ENCODE data around the gene NMNAT2.

The NMNAT2 gene

DNA sequence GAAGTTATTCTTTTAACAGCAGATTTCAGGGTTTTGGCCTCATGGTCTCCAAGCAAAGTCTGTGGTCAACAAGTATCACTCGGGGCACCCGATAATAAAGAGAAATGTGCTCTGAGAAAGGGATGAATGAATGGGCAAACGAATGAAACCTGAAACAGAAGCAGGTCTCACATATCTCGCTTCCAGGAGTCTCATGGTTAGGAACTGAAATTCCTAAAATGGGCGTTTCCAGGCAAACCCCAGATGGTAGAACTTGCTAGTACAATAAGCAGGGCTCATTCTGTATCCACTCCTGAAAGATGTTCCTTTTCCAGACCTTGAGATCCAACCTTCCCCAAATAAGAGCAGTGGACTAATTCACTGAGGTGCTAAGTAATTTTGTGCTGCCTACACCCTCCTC is 144.9 kb downstream of the NMNAT2 start:
- intact Hi-C loops (cut with DNase I) = no loop called here

DNA sequence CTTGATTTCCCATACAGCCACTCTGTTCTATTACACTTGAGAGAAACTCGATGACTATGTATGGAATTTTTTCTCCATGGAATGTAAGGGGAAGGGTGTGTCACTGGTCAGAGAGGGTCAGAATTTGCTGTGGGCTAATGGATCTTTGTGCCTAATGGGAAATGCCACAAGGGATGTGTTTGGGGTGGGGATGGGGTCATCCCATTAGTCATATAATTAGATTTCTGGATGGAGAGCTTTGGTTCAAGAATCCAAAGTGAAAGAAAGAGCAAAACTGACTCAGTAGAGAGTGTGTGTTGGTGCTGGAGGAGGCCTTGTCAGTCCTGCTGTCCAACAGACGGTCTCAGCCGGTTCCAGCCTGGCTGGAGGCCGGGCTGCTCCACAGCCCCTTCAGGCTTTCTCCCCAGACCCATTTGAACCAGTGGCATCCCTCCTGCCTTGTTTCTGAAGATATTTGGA is 145.8 kb downstream of the NMNAT2 start:
- intact Hi-C loops (cut with DNase I) = no loop called here
- DNase-seq = no peak

More for the DNA sequence above, 144.9 kb downstream of the NMNAT2 start:
- DNase-seq = no peak

DNA sequence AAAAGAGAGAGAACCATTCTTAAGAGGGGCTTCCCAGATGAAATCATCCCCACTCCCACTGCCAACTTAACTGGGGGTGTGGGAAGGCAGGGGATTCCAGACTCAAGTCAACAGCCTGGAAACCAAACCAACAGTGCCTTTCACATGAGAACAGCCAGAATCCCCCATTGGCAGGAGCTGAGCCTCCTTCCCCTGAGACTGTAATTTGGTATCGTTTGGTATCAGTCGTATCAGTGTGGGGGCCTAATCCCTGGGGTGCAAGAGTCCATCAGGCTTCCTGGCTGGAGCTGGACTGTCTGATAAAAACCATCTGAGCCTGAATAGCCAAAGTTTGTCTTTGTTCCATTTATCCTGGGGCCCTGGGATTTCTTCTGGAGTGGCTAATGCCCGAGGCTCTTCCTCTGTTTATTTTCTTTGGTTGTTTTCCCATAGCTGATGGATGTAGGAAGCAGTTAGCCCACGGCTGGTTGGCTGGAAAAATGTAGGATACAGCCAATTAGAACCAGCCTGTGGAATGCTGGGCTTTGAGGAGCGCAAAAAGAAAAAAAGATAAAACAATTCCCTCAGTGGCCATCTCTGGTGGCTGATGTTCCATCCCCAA is 147.5 kb downstream of the NMNAT2 start:
- intact Hi-C loops (cut with DNase I) = no loop called here
- DNase-seq = no peak

DNA sequence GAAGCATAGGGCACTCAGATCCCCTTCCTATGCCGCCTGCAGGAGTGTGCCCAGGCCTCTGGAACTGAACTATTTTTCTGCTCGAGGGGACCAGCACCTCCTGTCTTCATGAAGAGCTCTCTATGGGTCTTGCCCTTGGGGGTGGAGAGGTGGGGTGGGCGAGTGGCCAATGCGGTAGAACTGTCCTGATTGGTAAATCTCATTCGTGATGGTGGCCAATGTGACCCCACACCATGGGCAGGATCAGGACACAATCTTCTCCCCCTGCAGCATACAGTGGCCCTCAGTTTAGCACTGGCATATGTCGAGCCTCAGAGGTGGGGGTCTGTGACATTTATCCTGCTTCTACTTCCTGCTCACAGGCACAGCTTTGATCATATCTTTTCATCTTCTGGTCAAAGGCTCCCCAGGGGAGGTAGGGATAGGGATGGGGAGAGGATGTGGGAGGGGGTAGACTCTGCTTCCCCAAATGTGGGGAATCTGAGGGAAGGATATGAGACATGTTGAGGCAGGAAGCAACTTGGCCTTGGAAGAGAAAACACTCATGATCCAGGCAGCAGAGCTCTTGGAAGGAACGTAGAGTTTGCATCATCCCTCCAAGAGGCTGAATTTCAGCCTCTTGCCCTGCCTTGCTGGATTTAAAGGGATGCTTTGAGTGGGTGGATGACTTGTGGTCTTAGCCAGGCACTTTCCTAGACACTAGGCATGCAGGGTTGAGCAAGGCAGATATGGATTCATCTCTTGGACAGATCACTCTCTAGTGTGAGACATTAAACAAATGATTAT is 150.3 kb downstream of the NMNAT2 start:
- intact Hi-C loops (cut with DNase I) = no loop called here
- DNase-seq = no peak

DNA sequence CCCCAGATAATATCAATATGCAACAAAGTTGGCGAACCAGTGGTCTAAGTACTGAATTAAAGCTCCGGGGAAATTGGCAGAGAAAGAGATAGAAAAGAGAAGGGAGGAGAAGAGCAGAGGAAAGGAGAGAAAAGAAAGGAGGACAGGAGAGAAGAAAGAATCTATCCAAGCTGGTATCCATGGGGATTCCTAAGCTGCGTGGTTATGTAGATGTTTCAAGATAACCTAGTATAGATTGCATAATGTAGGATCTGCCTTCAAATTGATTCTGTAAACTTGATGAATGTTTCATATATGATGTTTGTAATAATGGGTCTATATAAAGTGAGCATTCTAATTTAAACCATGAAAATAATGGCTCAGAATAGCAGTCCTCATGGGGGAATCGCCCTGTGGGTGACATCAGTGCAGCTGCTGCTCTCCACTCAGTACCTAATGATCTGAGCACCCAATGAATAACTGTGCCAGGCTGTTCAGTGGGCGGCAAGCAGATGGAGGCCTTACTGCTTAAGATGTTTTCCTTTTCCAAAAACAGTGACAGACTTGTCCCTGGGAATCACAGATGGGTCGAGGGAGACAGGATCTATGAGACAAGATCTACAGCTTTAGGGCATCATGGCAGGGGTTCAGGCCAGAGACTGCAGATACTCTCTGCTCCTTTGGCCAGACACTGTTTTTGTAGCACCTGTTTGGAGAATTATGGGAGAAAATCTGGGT is 154.1 kb downstream of the NMNAT2 start:
- peak in 1 of 10 donors; percentile 31 for DNase-seq
- intact Hi-C loops (cut with DNase I) = no loop called here

DNA sequence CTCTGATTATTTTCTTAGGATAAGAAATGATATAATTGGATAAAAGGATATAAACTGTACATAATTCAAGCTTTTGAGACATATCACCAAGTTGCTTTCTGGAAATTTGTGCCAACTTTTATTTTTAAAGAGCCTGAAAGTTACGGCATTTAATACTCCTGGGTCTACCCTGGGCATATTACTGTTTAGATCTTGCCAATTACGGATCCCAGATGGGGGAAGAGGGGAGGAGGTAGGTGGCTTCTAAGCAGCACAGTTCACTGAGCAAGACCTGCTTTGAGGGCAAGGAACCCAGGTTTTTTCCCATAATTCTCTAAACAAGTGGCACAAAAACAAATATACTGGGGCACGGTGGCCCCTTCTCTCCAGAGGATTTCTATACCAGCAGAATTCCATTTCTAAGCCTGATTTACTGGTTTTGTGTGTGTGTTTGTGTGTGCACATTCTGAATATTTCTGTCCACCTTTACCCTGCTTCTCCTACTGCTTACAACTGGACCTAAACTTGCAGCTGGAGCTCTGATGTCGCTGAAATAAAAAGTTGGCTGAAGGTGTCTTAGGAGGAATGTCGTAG is 155.5 kb downstream of the NMNAT2 start:
- no peak for DNase-seq
- intact Hi-C loops (cut with DNase I) = no loop called here

DNA sequence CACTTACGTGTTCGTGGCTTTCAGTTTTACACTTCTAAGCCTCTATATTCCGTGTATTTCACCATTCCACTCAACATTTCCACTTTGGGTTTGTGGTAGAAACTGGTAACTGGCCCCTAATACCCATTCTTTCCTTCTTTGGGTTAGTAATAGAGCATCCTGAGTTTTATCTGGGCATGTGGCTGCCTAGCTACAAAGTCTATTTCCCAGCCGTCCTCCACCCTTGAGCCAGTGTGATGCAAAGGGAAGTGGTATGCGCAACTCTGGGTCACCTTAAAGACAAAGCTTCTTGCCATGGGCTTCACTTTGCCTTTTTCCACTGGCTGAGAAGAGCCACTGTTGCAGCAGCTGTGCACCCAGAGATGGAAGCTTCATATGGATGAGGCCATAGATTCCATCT is 158.3 kb downstream of the NMNAT2 start:
- no peak for DNase-seq
- intact Hi-C loops (cut with DNase I) = no loop called here

DNA sequence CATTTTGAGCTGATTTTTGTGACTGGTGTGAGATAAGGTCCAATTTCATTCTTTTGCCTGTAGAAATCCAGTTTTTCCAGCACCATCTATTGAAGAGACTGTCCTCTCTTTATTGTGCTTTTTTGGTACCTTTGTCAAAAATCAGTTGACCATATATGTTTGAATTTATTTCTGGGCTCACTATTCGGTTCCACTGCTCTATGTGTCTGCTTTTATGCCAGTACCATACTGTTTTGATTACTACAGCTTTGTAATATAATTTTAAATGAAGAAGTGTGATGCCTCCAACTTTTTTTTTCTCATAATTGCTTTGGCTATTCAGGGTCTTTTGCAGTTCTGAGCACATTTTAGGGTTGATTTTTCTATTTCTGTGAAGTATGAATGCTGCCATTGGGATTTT is 163.1 kb downstream of the NMNAT2 start:
- intact Hi-C loops (cut with DNase I) = no loop called here
- DNase-seq = no peak

DNA sequence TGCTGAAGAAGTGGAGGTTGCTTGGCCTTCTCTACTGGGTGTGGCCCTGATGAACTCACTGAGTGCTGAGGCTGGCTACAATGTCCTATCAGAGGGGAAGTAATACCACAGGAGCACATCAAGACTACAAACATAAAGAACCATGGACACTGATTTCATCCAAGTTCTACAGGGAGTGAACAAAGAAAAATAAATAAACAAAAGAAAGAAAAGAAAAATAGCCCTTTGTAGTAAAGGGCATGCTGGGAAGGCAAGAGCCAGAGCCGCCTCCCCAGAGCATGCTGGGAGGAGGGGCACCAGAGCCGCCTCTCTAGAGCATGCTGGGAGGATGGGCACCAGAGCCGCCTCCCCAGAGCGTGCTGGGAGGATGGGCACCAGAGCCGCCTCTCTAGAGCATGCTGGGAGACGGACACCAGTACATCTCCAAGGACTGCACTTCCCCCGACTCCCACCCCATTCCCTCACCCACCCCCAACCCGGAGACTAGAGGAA is 166.2 kb downstream of the NMNAT2 start:
- DNase-seq = no peak
- intact Hi-C loops (cut with DNase I) = no loop called here

DNA sequence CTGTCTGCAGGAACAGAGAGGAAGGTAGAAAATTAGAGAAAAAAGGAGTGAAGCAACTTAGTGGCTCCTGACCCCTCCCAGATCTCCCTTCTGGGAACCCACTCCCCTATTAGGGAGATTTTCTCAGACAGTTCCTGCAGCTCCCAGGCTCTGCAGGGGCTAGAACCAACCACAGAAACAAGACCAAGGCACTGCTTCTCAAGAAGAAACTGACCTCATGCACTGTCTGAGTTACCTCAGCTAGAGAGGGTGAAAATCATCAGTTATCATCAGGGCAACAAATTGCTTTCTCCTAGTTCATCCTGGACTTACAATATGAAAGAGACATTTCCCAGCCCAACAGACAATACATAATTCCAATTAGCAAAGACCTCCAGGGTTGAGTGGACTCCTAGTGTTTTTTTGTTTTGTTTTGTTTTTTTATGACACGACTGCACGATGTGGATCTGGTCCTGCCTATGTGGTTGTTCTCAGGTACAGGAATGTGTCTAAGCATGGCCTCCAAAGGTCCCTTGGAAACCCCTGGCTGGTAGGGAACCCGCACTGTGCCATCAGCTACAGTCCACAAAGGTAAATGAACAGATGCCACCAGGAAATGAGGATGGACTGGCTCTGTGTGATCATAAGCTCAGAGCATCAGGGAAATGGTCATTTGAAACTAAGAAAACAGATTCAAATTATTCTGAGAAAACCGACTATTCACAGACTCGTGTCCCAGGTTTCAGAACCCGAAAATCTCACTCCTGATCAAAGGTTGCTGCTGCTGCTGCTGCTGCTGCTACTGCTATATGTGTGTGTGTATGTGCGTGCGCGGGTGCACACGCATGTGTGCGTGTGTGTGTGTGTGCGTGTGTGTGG is 166.8 kb downstream of the NMNAT2 start:
- DNase-seq = no peak
- intact Hi-C loops (cut with DNase I) = no loop called here

DNA sequence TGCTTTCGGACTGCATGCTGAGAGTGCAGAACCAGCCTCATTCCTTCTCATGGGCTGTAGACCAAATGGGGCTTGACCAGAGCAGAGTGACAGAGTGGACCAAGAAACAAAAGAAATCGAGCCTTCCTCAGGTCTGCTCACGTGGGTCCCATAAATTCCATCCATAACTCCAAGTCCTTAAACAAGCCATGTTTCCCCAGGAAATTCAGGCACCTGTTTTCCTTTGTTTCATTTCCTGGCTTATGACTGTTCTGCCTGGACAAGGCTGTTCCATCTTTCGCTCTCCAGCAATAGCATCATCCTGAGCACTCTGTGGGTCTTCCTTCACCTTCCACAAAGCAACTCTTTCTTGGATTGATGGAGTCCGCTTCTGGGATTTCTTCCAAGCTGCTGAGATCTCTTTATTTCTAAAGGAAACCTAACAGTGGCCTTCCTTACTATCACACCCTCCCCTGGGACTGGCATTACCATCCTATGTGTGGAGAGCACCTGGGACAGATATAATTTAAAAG is 168.2 kb downstream of the NMNAT2 start:
- no peak for DNase-seq
- intact Hi-C loops (cut with DNase I) = no loop called here

DNA sequence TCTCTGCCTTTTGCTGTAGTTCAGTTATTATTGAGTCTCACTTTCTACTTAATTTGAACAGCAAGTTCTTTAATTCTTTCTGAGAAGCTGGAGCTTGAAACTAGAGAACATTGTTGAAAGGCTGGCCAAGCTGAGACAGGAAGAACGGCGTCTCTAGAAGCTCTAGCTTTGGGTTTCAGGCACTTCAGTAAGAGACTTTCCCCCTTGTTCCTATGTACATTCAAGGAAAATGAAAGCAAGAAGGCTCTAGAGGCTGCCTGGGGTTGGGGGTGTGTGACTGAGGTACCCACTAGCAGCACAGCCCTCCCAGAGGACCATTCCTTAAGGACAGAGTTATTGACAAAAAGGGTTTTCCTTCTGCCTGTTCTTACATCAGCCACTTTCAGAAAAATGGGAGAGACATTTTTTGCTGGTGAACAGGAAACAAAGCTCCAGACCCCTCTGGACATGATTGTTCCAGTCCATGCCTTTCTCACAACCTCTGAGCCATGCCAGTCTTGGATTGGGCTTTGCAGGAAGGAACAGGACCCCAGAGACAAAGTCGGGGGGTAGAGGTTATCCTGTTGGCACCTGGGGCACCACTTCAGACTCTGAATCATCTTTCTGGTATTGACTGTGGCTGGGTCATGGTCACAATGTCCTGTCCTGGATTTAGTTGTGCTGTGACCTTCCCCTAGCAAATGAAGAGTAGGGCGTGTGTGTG is 169.0 kb downstream of the NMNAT2 start:
- intact Hi-C loops (cut with DNase I) = no loop called here
- DNase-seq = no peak

DNA sequence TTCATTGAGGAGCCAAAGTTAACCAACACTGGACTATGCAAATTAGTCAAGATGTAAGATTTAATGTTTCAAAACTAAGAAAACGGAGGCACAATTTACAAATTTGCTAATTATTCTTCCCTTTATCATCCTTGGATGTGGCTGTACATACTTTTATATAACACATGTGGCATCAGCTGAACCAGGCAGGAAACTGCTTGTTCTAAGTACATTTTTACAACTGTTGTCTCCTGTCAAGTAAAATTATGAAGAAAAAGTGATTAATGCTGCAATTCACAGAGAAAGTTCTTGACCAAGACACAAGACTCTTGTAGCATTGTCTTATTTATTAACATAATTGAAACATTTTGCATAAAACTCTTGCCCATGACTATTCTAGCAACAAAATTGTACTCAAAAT is 170.2 kb downstream of the NMNAT2 start:
- intact Hi-C loops (cut with DNase I) = no loop called here
- no peak for DNase-seq

DNA sequence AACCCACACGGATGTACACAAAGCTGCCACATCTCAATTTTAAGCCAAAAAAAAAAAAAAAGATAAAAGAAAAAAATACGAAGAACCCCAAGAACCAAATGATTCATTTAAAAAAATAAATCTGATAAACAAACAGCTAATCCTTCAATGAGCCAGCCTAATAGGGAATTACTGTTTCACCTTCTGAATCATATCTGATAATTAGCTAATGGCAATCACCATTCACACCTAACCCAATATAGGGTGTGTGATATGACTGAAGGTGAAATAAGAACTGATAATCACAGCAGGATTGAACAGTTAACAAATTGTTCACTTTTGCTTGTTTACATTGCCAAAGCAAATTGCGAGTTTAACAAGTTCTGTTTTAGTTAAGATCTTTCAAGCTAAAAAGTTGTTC is 170.7 kb downstream of the NMNAT2 start:
- no peak for DNase-seq
- intact Hi-C loops (cut with DNase I) = no loop called here

DNA sequence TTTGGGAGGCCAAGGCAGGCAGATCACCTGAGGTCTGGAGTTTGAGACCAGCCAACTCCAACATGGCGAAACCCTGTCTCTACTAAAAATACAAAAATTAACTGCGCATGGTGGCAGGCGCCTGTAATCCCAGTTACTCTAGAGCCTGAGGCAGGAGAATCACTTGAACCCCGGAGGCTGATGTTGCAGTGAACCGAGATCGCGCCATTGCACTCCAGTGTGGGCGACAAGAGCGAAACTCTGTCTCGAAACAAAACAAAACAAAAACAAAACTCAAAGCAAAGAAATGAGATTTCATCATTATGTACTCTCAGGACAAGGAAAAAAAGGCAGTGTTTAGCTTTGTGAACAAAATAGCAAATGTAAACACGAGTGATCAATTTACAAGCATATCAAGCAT is 171.1 kb downstream of the NMNAT2 start:
- intact Hi-C loops (cut with DNase I) = no loop called here
- no peak for DNase-seq

DNA sequence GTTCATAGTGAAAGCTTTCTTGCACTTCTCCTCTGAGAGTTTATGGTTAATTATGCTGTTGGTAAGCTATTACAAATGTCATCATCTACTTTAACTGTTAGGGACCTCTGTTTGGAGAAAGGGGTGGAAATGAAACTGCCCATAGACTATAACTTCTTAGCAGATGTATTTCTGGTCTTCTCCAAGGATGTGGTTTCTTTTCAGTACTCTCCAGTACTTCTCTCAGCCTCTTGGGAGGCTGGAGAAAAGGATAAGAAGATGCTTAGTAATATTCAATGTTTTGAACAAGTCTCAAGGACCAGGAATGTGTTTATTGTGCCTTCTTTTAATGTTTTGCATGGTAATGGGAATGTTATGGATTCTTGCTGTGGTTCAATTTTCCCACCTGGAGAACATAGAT is 171.7 kb downstream of the NMNAT2 start:
- intact Hi-C loops (cut with DNase I) = no loop called here
- DNase-seq = no peak

DNA sequence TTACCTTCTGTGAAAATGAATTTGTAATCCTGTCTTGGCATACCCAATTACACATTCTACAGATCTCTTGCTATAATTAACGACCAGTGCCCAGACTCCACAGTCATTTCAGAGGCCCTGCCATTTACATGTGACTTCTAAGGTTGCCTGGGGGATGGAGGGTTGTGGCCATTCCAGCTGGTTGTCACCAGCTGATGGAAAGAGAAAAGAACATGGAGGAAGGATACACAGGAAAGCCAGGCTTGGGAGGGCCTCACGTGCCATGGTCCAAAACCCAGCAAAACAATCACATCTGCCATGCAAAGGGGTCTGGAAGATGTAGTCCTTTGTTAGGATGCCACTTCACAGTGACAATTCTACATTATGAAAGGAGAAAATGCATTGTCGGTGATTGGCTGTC is 172.8 kb downstream of the NMNAT2 start:
- no peak for DNase-seq
- intact Hi-C loops (cut with DNase I) = no loop called here

DNA sequence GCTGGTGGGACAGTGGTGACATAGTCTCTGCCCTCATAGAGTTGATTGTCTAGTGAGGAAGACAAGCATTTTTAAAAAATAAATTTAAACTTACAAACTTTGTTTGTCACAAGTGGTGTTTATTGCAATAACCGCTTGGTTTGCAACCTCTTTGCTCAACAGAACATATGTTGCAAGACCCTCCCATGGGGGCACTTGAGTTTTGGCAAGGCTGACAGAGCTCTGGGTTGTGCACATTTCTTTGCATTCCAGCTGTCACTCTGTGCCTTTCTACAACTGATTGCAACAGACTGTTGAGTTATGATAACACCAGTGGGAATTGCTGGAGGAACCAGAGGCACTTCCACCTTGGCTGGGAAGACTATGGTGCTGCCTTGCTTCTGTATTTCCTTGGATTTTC is 173.7 kb downstream of the NMNAT2 start:
- intact Hi-C loops (cut with DNase I) = no loop called here
- DNase-seq = no peak

Measured in posterior cingulate gyrus (tissue), 11 donors.